ENCODE measurements around the gene ORC2. TPM values are rescaled to one million over a fixed set of nuclear protein-coding genes. Genes with fewer than 3 reads are reported as not detected.

Gene ORC2
- total RNA-seq, 1 experiment from 2014 or later = 17.7 TPM

DNA sequence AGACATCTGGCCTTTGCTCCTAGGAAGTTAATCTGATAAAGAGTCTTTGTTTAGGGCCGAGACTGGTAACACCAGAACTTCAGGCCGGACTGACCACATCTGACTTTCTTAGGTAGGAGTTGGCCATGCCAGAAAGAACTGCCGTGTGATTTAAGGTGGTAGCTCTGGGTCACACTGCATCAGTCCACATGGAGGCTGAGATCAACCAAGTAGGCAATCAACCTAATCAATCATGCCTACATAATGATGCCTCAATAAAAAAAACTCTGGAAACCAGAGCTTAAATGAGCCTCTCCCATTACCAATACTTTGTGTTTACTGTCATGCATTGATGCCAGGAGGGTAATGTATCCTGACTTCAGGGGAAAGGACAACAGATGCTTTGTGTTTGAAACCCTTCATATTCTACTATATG, 44.1 kb upstream of the ORC2 start:
- Histone ChIP-seq H3K4me3 (ENCODE audit: low read length) (no peak overlapping the region), H3K27ac (ENCODE audit: low read length) (no peak overlapping the region), H3K9ac (ENCODE audit: low read length) (no peak overlapping the region), H3K4me2 (ENCODE audit: low read length) (no peak overlapping the region), H2AFZ (ENCODE audit: low read length) (no peak overlapping the region), H4K20me1 (ENCODE audit: low read length) (no peaks in the 10 kb centered on the region), H3K4me1 (ENCODE audit: insufficient read depth, low read length) (no peaks in the 10 kb centered on the region), H3K36me3 (ENCODE audit: low read depth, low read length) (peaks cover 5% of the 10 kb centered on the region; the same call in 1 of the 2 replicates), H3K9me2 (replicated peaks; ENCODE audit: low read length) (no peaks in the 10 kb centered on the region), H3F3A (ENCODE audit: low read length, unreplicated experiment) (no peaks in the 10 kb centered on the region), H3K79me2 (ENCODE audit: low read length) (no peaks in the 10 kb centered on the region), H3K27me3 (ENCODE audit: low read length) (no peaks in the 10 kb centered on the region), H3K9me3 (ENCODE audit: low read length) (no peaks in the 10 kb centered on the region)
- TF ChIP-seq, protein P1, sequence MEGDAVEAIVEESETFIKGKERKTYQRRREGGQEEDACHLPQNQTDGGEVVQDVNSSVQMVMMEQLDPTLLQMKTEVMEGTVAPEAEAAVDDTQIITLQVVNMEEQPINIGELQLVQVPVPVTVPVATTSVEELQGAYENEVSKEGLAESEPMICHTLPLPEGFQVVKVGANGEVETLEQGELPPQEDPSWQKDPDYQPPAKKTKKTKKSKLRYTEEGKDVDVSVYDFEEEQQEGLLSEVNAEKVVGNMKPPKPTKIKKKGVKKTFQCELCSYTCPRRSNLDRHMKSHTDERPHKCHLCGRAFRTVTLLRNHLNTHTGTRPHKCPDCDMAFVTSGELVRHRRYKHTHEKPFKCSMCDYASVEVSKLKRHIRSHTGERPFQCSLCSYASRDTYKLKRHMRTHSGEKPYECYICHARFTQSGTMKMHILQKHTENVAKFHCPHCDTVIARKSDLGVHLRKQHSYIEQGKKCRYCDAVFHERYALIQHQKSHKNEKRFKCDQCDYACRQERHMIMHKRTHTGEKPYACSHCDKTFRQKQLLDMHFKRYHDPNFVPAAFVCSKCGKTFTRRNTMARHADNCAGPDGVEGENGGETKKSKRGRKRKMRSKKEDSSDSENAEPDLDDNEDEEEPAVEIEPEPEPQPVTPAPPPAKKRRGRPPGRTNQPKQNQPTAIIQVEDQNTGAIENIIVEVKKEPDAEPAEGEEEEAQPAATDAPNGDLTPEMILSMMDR (conservative IDR thresholded peaks at IDR 0.05; ENCODE audit: low read depth, low read length) = no peak
- TF ChIP-seq EZH2 (IDR thresholded peaks at IDR 0.05; ENCODE audit: low read length, unreplicated experiment) (no peak), EZH2phosphoT487 (IDR thresholded peaks at IDR 0.05; ENCODE audit: borderline replicate concordance, low read length) (no peak)
- ChIA-PET CTCF (no interaction called here), POLR2A (ENCODE audit: unreplicated experiment) (no interaction called here)
- intact Hi-C loops (cut with micrococcal nuclease) = no loop called here
- no TSS peak for BruUV-seq (replicated peaks)
- no peak for DNase-seq
- ATAC-seq = no peak

DNA sequence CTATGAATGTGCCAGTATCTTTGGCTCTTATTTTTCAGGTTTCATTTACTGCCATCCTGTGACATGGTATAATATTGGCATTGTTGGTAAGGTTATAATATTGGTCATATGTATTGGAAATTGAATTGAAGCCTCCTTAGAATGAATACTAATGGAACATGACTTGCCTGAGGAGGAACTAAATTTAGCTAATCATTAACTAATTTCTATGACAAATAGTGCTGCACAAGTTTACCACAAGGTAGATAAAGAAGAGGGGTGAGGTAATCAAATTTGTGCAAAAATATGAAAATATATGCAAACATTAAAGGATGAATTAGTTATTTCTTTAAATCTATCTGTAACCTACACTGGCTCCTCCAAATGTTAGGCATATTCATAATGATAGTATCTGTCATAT, 43.2 kb upstream of the ORC2 start:
- CTCF ChIA-PET = no interaction called here
- intact Hi-C loops (cut with micrococcal nuclease) = no loop called here

DNA sequence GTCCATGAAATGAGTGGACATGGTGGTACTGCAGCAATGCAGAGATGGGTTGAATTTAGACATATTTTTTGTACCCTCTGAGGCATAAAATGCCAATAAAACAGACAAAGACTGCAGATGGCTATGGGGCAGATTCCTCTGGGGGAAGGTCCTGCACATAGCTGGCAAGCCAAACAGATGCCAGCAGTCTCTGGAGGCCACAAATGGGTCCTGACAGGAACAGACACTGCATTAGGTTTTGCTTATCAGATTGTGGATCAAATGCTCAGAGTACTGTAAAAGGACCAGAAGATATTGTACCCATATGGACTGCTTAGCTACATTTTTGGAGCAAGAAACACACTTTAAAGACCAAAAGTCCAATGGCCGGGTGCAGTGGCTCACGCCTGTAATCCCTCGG, 40.9 kb upstream of the ORC2 start:
- no peak for DNase-seq
- H4K20me1 ChIP-seq (ENCODE audit: low read length) = no peaks in the 10 kb centered on the region
- H3K9ac ChIP-seq (ENCODE audit: low read length) = no peak overlapping the region
- BruUV-seq (replicated peaks) = no TSS peak
- no peaks in the 10 kb centered on the region for H3K79me2 ChIP-seq (ENCODE audit: low read length)
- no peak overlapping the region for H2AFZ ChIP-seq (ENCODE audit: low read length)
- CTCF ChIA-PET = no interaction called here
- no peak for ATAC-seq
- H3K4me2 ChIP-seq (ENCODE audit: low read length) = no peak overlapping the region
- no peaks in the 10 kb centered on the region for H3F3A ChIP-seq (ENCODE audit: low read length, unreplicated experiment)
- intact Hi-C loops (cut with micrococcal nuclease) = no loop called here
- H3K4me1 ChIP-seq (ENCODE audit: insufficient read depth, low read length) = no peaks in the 10 kb centered on the region
- H3K9me2 ChIP-seq (replicated peaks; ENCODE audit: low read length) = no peaks in the 10 kb centered on the region
- POLR2A ChIA-PET (ENCODE audit: unreplicated experiment) = no interaction called here
- H3K9me3 ChIP-seq (ENCODE audit: low read length) = no peaks in the 10 kb centered on the region
- no peaks in the 10 kb centered on the region for H3K27me3 ChIP-seq (ENCODE audit: low read length)
- TF ChIP-seq EZH2phosphoT487 (IDR thresholded peaks at IDR 0.05; ENCODE audit: borderline replicate concordance, low read length) = no peak
- peaks cover 8% of the 10 kb centered on the region; the same call in 1 of the 2 replicates for H3K36me3 ChIP-seq (ENCODE audit: low read depth, low read length)
- H3K4me3 ChIP-seq (ENCODE audit: low read length) = no peak overlapping the region
- no peak overlapping the region for H3K27ac ChIP-seq (ENCODE audit: low read length)

More for the DNA sequence above, 43.2 kb upstream of the ORC2 start:
- H3K4me3 ChIP-seq (ENCODE audit: low read length) = no peak overlapping the region
- no peaks in the 10 kb centered on the region for H4K20me1 ChIP-seq (ENCODE audit: low read length)
- no peaks in the 10 kb centered on the region for H3F3A ChIP-seq (ENCODE audit: low read length, unreplicated experiment)
- no peaks in the 10 kb centered on the region for H3K79me2 ChIP-seq (ENCODE audit: low read length)
- BruUV-seq (replicated peaks) = no TSS peak
- H2AFZ ChIP-seq (ENCODE audit: low read length) = no peak overlapping the region
- no peaks in the 10 kb centered on the region for H3K9me3 ChIP-seq (ENCODE audit: low read length)
- H3K9me2 ChIP-seq (replicated peaks; ENCODE audit: low read length) = no peaks in the 10 kb centered on the region
- H3K27ac ChIP-seq (ENCODE audit: low read length) = no peak overlapping the region
- H3K4me2 ChIP-seq (ENCODE audit: low read length) = no peak overlapping the region
- no peaks in the 10 kb centered on the region for H3K27me3 ChIP-seq (ENCODE audit: low read length)
- H3K36me3 ChIP-seq (ENCODE audit: low read depth, low read length) = peaks cover 5% of the 10 kb centered on the region; the same call in 1 of the 2 replicates
- H3K9ac ChIP-seq (ENCODE audit: low read length) = no peak overlapping the region
- H3K4me1 ChIP-seq (ENCODE audit: insufficient read depth, low read length) = no peaks in the 10 kb centered on the region
- no peak for DNase-seq
- TF ChIP-seq EZH2phosphoT487 (IDR thresholded peaks at IDR 0.05; ENCODE audit: borderline replicate concordance, low read length) (no peak), EZH2 (IDR thresholded peaks at IDR 0.05; ENCODE audit: low read length, unreplicated experiment) (no peak)
- TF ChIP-seq, protein P1 (conservative IDR thresholded peaks at IDR 0.05; ENCODE audit: low read depth, low read length) = no peak
- no peak for ATAC-seq
- POLR2A ChIA-PET (ENCODE audit: unreplicated experiment) = no interaction called here
